Activated T-helper 2 cell treated with anti-CD3 and anti-CD28 coated beads, Interferon-gamma antibody, Interleukin-2, Interleukin-4, amounts not matched to agents 10 μg/mL and 5 μg/mL and 100 μg/mL, durations not matched to agents 14 hours and 24 hours and 36 hours (primary cell): Measurements from ENCODE around the gene FYN. TPM values are rescaled to one million over a fixed set of nuclear protein-coding genes. Genes with fewer than 3 reads are reported as not detected.
A peak's percentile ranks its signal among the peaks of the same experiment; 100 is the strongest.

Experiments used
- DNase-seq: peaks from one replicate; pipeline ENCODE4 v3.0.0; 2021; ENCODE audit warnings: low spot score
- H3K27ac Mint-ChIP-seq: one replicate; pipeline ENCODE4 v1.8.0; 2021; ENCODE audit warnings: mixed read lengths
- H3K27me3 Mint-ChIP-seq: one replicate; pipeline ENCODE4 v1.8.0; 2021; ENCODE audit warnings: low read depth, mixed read lengths
- H3K36me3 Mint-ChIP-seq: one replicate; pipeline ENCODE4 v1.8.0; 2021; ENCODE audit warnings: low read depth, mixed read lengths
- H3K4me1 Mint-ChIP-seq: one replicate; pipeline ENCODE4 v1.8.0; 2021; ENCODE audit warnings: low read depth, mixed read lengths
- H3K4me3 Mint-ChIP-seq: one replicate; pipeline ENCODE4 v1.8.0; 2021; ENCODE audit warnings: low read depth, mild to moderate bottlenecking, moderate library complexity, mixed read lengths
- H3K9me3 Mint-ChIP-seq: one replicate; pipeline ENCODE4 v1.8.0; 2021; ENCODE audit warnings: mixed read lengths
- intact Hi-C: fragments of 100-400 bp; cut with micrococcal nuclease; formaldehyde crosslinking; loops from one replicate; pipeline ENCODE4 v1.15.1; 2023
- total RNA-seq: library from RNA; stranded (reverse); gene quantifications from 2 replicates; pipeline ENCODE4 v1.2.3, GENCODE V29; 2022

FYN gene
- total RNA-seq, 1 donor from 2014 or later: 359 TPM

DNA sequence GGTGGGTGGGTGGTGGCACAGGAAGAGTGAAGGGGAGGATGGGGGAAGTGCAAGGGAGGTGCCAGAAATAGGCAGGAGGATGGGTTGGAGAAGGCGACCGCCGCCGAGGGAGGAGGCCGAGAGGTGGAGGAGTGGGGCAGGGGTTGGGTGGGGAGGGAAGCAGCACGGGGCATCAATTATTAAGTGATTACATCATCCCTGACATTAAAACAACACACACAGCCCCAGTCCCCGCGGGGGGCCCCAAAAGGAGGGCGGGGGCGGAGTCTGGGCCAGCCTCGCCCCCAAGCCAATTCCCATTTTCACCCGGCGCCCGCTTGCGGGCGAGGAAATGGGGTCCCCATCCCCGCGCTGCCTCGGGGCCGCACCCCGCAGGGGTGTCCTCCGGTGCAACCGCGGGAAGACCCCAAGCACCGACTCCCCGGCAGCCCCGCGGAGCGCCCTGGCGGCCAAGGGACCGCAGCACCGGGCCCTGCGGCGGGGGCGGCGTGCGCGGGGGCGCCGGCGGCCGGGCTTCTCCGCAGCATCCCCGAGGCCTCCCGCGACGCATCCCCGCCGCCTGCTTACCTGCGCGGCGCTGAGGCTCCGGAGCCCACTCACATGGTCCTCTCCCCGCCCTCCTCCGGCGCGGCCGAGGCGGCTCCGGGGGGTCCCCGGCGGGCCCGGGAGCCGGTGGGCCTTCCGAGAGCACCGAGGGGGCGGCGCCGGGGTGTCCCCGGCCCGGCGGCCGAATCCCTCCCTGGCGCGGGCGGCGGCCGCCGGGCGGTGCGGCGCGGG, 663 bp downstream of the FYN start:
- H3K27ac Mint-ChIP-seq: peak overlapping the region; percentile 94
- H3K9me3 Mint-ChIP-seq: no peaks in the 10 kb centered on the region
- peak; percentile 37 for DNase-seq
- intact Hi-C loops: loop anchor here (1.0 to 5.0 kb wide), 5 partner anchors 68 to 390 kb away; partner anchors contain the start of genes FAM229B, REV3L and TUBE1
- H3K36me3 Mint-ChIP-seq: peaks cover 41% of the 10 kb centered on the region
- peak overlapping the region; percentile 97 for H3K4me3 Mint-ChIP-seq
- H3K27me3 Mint-ChIP-seq: peaks cover 2% of the 10 kb centered on the region
- H3K4me1 Mint-ChIP-seq: peaks cover 47% of the 10 kb centered on the region

DNA sequence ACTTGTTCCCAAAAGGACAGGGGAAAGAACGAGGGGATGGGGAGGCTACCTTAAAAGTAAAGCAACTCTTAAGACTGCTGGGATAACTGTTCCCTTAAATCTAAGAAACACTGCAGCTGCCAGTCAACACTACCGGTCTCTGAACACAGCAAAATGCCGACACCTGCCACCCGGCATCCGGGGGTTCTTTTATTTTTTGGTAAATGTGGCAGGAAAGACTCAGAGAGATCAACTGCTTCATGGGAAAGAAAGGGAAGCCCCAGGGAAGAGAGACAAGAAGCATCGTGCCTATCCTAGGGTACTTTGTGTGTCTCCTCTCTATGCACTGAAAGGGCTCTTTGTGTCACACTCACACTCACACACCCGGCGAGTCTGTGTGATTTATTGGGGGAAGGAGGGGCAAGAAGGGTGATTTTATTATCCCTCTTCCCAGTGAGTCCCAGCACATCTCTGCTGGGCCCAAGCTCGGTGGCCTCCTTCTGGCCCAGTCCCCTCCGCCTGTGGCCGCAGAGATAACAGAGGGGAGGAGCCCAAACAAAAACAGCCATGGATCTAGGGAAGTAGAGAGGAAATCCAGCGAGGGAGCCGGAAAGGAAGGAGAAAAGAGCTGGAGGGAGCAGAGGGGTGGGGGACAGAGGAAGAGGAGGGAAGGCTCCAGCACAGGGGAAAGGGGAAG, 1.4 kb downstream of the FYN start:
- intact Hi-C loops: loop anchor here (1.0 to 5.0 kb wide), 10 partner anchors 26 to 390 kb away; partner anchors contain the start of genes FAM229B, REV3L and TUBE1
- H3K4me1 Mint-ChIP-seq: peaks cover 53% of the 10 kb centered on the region
- H3K36me3 Mint-ChIP-seq: peaks cover 46% of the 10 kb centered on the region
- no peak for DNase-seq
- peak overlapping the region; percentile 94 for H3K27ac Mint-ChIP-seq
- H3K4me3 Mint-ChIP-seq: peak overlapping the region; percentile 97
- H3K9me3 Mint-ChIP-seq: no peaks in the 10 kb centered on the region
- peaks cover 2% of the 10 kb centered on the region for H3K27me3 Mint-ChIP-seq

DNA sequence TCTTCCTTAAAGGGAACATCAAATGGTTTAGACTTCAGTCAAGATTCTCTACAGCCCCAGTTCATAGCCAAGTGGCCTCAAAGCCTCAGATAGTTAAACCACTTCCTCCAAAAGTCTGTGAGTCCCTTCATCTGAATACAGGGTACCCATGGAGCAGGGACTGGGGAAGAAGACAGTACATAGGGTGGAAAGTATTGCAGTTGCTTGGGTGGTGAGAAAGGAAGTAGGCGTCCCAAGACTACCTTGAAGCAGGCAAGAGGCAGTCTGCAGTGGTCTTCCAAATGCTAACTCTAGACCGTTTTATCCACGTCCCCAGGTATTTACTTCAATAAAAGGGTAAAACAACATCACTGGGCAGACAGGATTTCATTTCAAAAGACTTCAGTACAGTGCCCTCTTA, 2.0 kb downstream of the FYN start:
- no peaks in the 10 kb centered on the region for H3K9me3 Mint-ChIP-seq
- intact Hi-C loops: loop anchor here (1.0 to 5.0 kb wide), 9 partner anchors 25 to 389 kb away; partner anchors contain the start of gene REV3L
- H3K27ac Mint-ChIP-seq: peak overlapping the region; percentile 94
- H3K27me3 Mint-ChIP-seq: peaks cover 2% of the 10 kb centered on the region
- H3K4me3 Mint-ChIP-seq: peak overlapping the region; percentile 97
- peaks cover 50% of the 10 kb centered on the region for H3K36me3 Mint-ChIP-seq
- peak; percentile 37 for DNase-seq
- H3K4me1 Mint-ChIP-seq: peaks cover 57% of the 10 kb centered on the region

DNA sequence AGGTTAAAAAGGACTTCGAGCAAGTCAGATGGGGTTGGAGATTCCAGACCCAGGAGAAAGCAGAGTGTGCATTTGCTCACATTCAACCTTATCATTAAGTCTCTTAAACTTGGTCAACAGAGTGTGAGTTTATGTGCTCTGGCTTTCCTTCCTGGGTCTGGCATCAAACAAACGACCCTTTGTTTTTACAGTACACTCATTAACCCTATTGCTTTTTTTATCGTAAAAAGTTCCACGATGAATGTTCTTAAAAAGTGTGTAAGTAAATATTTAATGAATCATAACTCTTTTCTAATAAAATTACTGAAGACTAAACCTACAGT, 2.5 kb downstream of the FYN start:
- Mint-ChIP-seq H3K36me3 (peaks cover 53% of the 10 kb centered on the region), H3K27me3 (peaks cover under 1% of the 10 kb centered on the region), H3K27ac (peak overlapping the region; percentile 94), H3K9me3 (no peaks in the 10 kb centered on the region), H3K4me1 (peaks cover 59% of the 10 kb centered on the region), H3K4me3 (peak overlapping the region; percentile 97)
- no peak for DNase-seq
- intact Hi-C loops: loop anchor here (1.0 to 5.0 kb wide), 9 partner anchors 24 to 388 kb away; partner anchors contain the start of gene REV3L

DNA sequence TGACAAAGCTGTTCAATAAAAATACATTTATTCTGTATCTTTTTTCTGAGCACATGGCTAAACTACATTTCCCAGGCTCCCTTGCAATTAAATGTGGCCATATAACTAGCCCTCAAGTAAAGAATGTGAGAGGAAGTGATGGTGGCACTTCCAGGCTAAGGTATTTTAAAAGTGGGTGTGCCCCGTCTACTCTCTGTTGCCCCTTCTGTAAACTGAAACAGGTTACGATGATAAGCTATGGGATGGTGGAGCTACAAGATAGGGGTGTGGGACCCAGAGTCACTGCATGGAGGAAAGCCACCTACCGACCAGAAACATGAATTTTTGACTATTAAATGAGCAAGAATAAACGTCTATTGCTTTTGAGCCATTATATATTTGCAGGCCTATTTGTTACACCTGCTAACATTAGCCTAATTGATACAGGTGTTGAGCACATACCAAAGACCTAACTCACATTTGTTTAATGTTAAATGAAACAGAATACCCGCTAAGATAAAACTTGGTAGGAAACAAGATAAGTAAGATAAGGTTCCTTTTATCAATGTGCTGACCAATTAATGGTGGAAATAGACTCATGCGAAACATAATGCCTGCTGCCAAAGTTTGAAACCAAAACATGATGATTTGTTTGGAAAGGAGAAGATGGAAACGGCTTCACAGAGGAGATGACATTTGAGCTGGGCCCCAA, 3.1 kb downstream of the FYN start:
- DNase-seq: no peak
- Mint-ChIP-seq H3K36me3 (peaks cover 56% of the 10 kb centered on the region), H3K27me3 (no peaks in the 10 kb centered on the region), H3K4me1 (peaks cover 62% of the 10 kb centered on the region), H3K4me3 (peak overlapping the region; percentile 97), H3K9me3 (no peaks in the 10 kb centered on the region), H3K27ac (peak overlapping the region; percentile 94)
- intact Hi-C loops: loop anchor here (2.0 to 5.0 kb wide), 4 partner anchors 109 to 388 kb away; partner anchors contain the start of gene REV3L

DNA sequence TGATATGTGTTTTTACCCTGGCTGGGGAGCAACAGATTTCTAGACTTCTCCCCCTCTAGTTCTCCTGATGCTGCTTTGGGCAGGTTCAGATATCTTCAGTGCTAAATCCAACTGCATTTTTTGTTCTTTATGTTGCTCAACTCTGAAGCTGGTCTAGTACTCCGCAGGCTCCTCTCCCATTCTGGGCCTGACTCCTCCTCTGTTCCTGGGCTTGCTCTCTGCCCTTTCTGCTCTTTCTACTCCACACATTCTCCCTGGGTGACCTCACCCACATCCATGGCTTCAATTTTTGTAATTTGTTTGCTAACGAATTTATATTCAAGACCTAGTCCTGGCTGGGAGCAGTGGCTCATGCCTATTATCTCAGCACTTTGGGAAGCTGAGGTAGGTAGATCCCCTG, 6.4 kb downstream of the FYN start:
- peak overlapping the region; percentile 53 for H3K4me3 Mint-ChIP-seq
- DNase-seq: no peak
- intact Hi-C loops: no loop called here
- H3K27me3 Mint-ChIP-seq: no peaks in the 10 kb centered on the region
- H3K27ac Mint-ChIP-seq: peak overlapping the region; percentile 95
- H3K4me1 Mint-ChIP-seq: peaks cover 78% of the 10 kb centered on the region
- H3K36me3 Mint-ChIP-seq: peaks cover 84% of the 10 kb centered on the region
- H3K9me3 Mint-ChIP-seq: no peaks in the 10 kb centered on the region

DNA sequence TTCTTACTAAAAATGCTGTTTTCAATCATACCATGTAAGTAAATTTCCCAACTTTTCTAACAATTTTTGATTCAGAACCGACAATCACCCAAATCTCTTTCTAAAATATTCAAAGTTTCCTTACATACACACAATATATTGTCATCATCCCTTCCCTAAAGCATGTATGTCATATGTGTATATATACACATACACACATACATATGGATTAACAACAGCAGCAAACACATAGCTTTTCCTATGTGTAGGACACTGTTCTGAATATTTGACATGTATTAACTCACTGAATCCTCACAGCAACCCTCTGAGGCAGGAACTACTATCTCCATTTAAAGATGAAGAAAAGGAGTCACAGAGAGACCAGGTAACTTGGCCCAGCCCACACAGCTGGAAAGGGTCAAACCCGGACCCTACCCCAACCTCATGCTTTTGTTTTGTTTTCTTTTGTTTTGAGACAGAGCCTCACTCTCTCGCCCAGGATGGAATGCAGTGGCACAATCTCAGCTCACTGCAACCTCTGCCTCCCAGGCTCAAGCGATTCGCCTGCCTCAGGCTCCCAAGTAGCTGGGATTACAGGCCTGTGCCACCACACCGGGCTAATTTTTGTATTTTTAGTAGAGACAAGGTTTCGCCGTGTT, 7.2 kb downstream of the FYN start:
- Mint-ChIP-seq H3K27me3 (no peaks in the 10 kb centered on the region), H3K27ac (peak overlapping the region; percentile 95), H3K4me3 (peak overlapping the region; percentile 9), H3K4me1 (peaks cover 85% of the 10 kb centered on the region), H3K9me3 (no peaks in the 10 kb centered on the region), H3K36me3 (peaks cover 83% of the 10 kb centered on the region)
- intact Hi-C loops: loop anchor here (1.0 kb wide), 3 partner anchors 9 to 28 kb away; no protein-coding TSS in a partner anchor
- no peak for DNase-seq

DNA sequence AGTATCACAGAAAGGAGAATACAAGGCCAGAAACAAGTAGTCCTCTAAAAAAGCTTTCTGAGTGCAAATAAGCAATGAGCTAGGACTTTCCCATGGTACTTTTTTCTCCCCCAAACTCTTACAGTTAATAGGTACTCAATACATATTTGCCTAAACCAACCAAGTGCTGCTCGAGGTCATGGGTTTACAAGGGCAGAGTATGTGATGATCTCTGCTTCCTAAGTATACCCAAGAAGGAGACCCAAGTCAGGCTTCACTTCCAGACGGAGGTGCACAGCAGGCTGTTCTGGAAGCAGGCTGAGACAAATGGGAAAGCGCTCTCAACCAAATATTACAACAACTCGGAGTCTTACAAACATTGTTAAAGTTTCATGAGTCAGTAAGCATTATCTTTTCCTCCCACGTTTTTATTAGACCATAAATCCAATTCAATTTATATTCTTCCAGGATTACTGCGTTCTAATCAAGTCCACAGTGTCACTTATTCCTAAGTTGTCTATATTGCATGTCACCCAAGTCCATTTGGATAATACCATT, 8.1 kb downstream of the FYN start:
- H3K27ac Mint-ChIP-seq: peak overlapping the region; percentile 95
- no peak for DNase-seq
- H3K4me1 Mint-ChIP-seq: peaks cover 88% of the 10 kb centered on the region
- intact Hi-C loops: loop anchor here (1.0 kb wide), 3 partner anchors 8 to 27 kb away; no protein-coding TSS in a partner anchor
- peaks cover 84% of the 10 kb centered on the region for H3K36me3 Mint-ChIP-seq
- no peaks in the 10 kb centered on the region for H3K9me3 Mint-ChIP-seq
- peak overlapping the region; percentile 41 for H3K4me3 Mint-ChIP-seq
- no peaks in the 10 kb centered on the region for H3K27me3 Mint-ChIP-seq

DNA sequence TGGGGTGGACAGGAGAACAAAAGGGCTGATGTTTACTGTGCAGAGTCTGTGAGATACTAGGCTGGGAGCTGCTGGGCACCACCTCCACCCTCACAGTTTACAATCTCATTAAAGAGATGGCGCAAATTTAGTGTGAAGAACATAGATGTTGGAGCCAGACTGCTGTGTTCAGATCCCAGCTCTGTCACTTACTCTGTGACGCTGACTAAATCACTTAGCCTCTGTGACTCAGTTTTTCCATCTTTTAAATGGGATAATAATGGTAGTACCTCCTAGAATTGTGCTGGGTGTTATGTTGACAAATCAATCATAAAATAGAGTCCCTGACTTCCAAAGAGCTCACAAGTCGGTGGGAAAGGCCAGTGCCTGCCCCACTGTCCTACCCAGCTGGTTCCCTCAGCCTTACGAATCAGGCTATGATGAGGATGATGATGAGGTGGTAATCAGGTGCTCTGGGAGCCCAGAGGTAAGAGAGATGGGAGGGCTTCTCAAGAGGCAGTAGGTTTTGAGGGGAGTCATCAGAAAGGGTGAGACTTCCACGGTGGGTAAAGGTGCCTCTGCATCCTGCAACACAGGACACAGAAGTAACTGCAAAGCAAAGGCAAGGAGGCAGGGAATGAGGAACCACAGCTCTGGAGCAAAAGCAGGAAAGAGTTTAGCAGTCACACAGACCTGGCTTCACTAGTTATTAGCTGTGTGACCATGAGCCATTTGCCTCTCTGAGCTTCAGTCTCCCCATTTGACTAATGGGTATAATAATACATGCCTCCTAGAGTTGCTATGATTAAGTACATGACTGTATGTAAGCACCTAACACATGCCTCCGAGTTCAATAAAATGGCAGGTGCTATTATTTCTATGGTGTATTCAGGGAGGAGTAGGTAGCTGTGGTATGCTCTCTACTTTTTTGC, 8.9 kb downstream of the FYN start:
- intact Hi-C loops: loop anchor here (1.0 kb wide), 3 partner anchors 7 to 26 kb away; no protein-coding TSS in a partner anchor
- H3K27ac Mint-ChIP-seq: peak overlapping the region; percentile 95
- peak overlapping the region; percentile 69 for H3K4me3 Mint-ChIP-seq
- H3K27me3 Mint-ChIP-seq: no peaks in the 10 kb centered on the region
- H3K4me1 Mint-ChIP-seq: peaks cover 86% of the 10 kb centered on the region
- DNase-seq: no peak
- H3K36me3 Mint-ChIP-seq: peaks cover 84% of the 10 kb centered on the region
- H3K9me3 Mint-ChIP-seq: no peaks in the 10 kb centered on the region

DNA sequence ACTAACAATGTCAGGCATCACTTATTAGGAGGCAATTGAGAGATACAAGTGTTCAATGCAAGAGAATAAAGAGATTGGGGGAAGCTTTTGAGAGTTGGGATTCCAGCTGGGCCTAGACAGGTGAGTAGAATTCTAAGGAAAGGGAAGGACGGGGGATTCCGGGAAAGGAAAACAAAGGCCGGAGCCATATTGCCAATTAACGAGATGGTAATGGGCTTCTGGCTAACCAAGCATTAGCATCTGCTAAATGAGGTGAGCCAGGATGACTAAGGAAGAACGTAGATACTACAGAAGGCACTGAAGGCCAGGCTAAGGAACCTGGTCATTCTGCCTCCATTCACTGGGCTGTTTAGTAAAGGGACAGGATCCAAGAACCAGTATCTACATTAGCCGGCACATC, 10.5 kb downstream of the FYN start:
- no peak overlapping the region for H3K4me3 Mint-ChIP-seq
- H3K27ac Mint-ChIP-seq: peak overlapping the region; percentile 74
- no peak for DNase-seq
- H3K36me3 Mint-ChIP-seq: peaks cover 78% of the 10 kb centered on the region
- intact Hi-C loops: no loop called here
- peaks cover 88% of the 10 kb centered on the region for H3K4me1 Mint-ChIP-seq
- no peaks in the 10 kb centered on the region for H3K27me3 Mint-ChIP-seq
- no peaks in the 10 kb centered on the region for H3K9me3 Mint-ChIP-seq

DNA sequence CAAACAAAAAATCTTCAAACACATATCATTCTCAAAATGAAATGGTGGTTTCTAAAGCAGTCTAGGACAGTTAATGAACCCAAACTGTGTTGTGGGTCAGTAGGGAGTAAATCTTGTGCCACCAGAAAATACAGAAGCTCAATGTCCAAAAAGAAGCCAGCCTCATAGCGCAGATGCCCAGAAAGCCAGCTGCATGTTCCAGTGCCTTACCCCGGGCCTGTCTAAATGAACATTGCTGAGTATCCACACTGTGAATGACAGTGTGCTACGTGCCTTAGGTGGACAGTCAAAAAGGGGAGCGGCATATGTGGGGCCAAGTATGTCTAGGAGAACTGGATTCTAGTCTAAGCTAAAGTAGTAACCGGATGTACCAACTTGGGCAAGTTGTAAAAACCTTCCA, 10.9 kb downstream of the FYN start:
- peak overlapping the region; percentile 74 for H3K27ac Mint-ChIP-seq
- intact Hi-C loops: no loop called here
- no peak overlapping the region for H3K4me3 Mint-ChIP-seq
- H3K27me3 Mint-ChIP-seq: no peaks in the 10 kb centered on the region
- no peaks in the 10 kb centered on the region for H3K9me3 Mint-ChIP-seq
- no peak for DNase-seq
- H3K4me1 Mint-ChIP-seq: peaks cover 88% of the 10 kb centered on the region
- H3K36me3 Mint-ChIP-seq: peaks cover 74% of the 10 kb centered on the region
